T-helper 17 cell (primary cell): Measurements from ENCODE around the gene CAPN11. TPM values are rescaled to one million over a fixed set of nuclear protein-coding genes. Genes with fewer than 3 reads are reported as not detected.
"Not testable (repeated sequence)": the region's sequence is repeated elsewhere in the genome, so short reads cannot be mapped to it uniquely, and the experiment has no call there.

Experiments used
- ATAC-seq: fragments of 150-1000 bp; cut with Tn5 transposase; 2 replicates; pipeline ENCODE4 v1.10.0; 2021; ENCODE audit warnings: mild to moderate bottlenecking, moderate library complexity
- DNase-seq, 3 donors: peaks; one replicate each; pipeline versions ENCODE4 v3.0.0 to v3.0.0-alpha.2; 2020 to 2021
- H3K9me3 ChIP-seq: one replicate; pipeline ENCODE4 v1.7.0; 2013; ENCODE audit warnings: low read length, mild to moderate bottlenecking; ENCODE audit not compliant: control insufficient read depth, poor library complexity, severe bottlenecking
- H3K27ac Mint-ChIP-seq: one replicate; pipeline ENCODE4 v1.8.0; 2022; ENCODE audit warnings: mild to moderate bottlenecking, moderate library complexity, mixed read lengths
- H3K27me3 Mint-ChIP-seq: one replicate; pipeline ENCODE4 v1.8.0; 2022; ENCODE audit warnings: mixed read lengths
- H3K36me3 Mint-ChIP-seq: one replicate; pipeline ENCODE4 v1.8.0; 2022; ENCODE audit warnings: low read depth, mixed read lengths
- H3K4me1 Mint-ChIP-seq: one replicate; pipeline ENCODE4 v1.8.0; 2022; ENCODE audit warnings: mild to moderate bottlenecking, mixed read lengths
- H3K4me3 Mint-ChIP-seq: one replicate; pipeline ENCODE4 v1.8.0; 2022; ENCODE audit warnings: mild to moderate bottlenecking, moderate library complexity, mixed read lengths
- total RNA-seq, 4 donors: library from RNA in 2 of 4; stranded (reverse) in 2 of 4; gene quantifications; one replicate each; pipeline ENCODE4 v1.2.3 and lab custom pipeline; 2022 to 2026

The CAPN11 gene
- total RNA-seq, 2 donors from 2014 or later, result 0.26 to 1.0 TPM

DNA sequence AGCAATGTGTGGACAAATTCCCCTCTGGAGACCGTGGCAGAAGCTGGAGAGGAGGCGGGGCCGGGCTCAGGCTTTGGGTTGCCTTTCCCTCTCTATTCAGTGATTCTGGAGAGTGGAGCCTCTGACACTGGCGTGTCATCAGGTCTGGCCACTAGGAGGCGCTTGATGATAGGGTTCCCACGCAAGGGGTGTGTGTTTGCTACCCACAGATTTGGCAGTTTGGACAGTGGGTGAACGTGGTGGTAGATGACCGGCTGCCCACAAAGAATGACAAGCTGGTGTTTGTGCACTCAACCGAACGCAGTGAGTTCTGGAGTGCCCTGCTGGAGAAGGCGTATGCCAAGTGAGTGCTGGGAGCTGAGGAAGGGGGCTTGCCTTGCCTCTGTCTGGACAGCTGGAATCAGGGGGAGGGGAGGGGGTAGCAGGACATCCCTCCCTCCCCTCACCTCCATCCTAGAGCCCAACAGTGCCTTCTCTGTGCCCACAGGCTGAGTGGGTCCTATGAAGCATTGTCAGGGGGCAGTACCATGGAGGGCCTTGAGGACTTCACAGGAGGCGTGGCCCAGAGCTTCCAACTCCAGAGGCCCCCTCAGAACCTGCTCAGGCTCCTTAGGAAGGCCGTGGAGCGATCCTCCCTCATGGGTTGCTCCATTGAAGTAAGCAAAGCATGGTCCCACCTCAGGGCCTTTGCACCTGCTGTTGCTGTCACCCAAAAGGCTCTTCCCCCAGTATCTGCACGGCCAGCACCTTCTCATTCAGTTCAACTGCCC lies 14.3 kb downstream of the CAPN11 start:
- Mint-ChIP-seq H3K27me3 (peaks cover 10% of the 10 kb centered on the region), H3K4me3 (peak overlapping the region; percentile 69)

GRCh38 chr6:44176130-44176761 lies 17.6 kb downstream of the CAPN11 start:
- H3K36me3 Mint-ChIP-seq, result no peaks in the 10 kb centered on the region
- peaks cover 7% of the 10 kb centered on the region for H3K4me1 Mint-ChIP-seq
- DNase-seq, result no peak
- no peaks in the 10 kb centered on the region for H3K9me3 ChIP-seq
- no peak overlapping the region for H3K27ac Mint-ChIP-seq
- no peak for ATAC-seq
- no peaks in the 10 kb centered on the region for H3K27me3 Mint-ChIP-seq
- H3K4me3 Mint-ChIP-seq, result no peak overlapping the region

More for the DNA sequence above, 14.3 kb downstream of the CAPN11 start:
- no peaks in the 10 kb centered on the region for H3K36me3 Mint-ChIP-seq
- peak; percentile 51 to 74 (median 55) for DNase-seq
- H3K9me3 ChIP-seq, result no peaks in the 10 kb centered on the region
- ATAC-seq, result peak; percentile 86
- H3K4me1 Mint-ChIP-seq, result peaks cover 9% of the 10 kb centered on the region
- no peak overlapping the region for H3K27ac Mint-ChIP-seq

- Mint-ChIP-seq H3K27me3 (no peaks in the 10 kb centered on the region), H3K4me1 (peaks cover 7% of the 10 kb centered on the region), H3K27ac (no peak overlapping the region), H3K4me3 (peak overlapping the region; percentile 63), H3K36me3 (no peaks in the 10 kb centered on the region)
- no peak for DNase-seq
- ATAC-seq, result peak; percentile 67
- H3K9me3 ChIP-seq, result no peaks in the 10 kb centered on the region
These were observed 18.3 kb downstream of the CAPN11 start for GRCh38 chr6:44176762-44177509.

GRCh38 chr6:44177691-44178423 lies 19.2 kb downstream of the CAPN11 start:
- Mint-ChIP-seq H3K27me3 (no peaks in the 10 kb centered on the region), H3K4me1 (peaks cover 3% of the 10 kb centered on the region), H3K4me3 (no peak overlapping the region), H3K36me3 (no peaks in the 10 kb centered on the region), H3K27ac (no peak overlapping the region)
- DNase-seq (no peak), ATAC-seq (no peak)
- no peaks in the 10 kb centered on the region for H3K9me3 ChIP-seq

- Mint-ChIP-seq H3K4me1 (peaks cover 3% of the 10 kb centered on the region), H3K36me3 (no peaks in the 10 kb centered on the region), H3K4me3 (no peak overlapping the region), H3K27me3 (no peaks in the 10 kb centered on the region), H3K27ac (no peak overlapping the region)
- ATAC-seq (no peak), DNase-seq (no peak)
- H3K9me3 ChIP-seq, result no peaks in the 10 kb centered on the region
These were observed 19.9 kb downstream of the CAPN11 start for GRCh38 chr6:44178424-44179071.

- DNase-seq (no peak), ATAC-seq (no peak)
- H3K36me3 Mint-ChIP-seq, result no peaks in the 10 kb centered on the region
- no peak overlapping the region for H3K4me3 Mint-ChIP-seq
- H3K27me3 Mint-ChIP-seq, result peaks cover 3% of the 10 kb centered on the region
- H3K27ac Mint-ChIP-seq, result no peak overlapping the region
- H3K9me3 ChIP-seq, result no peaks in the 10 kb centered on the region
- peaks cover 4% of the 10 kb centered on the region for H3K4me1 Mint-ChIP-seq
These were observed 20.5 kb downstream of the CAPN11 start for GRCh38 chr6:44179072-44179536.

GRCh38 chr6:44179648-44180047 lies 21.0 kb downstream of the CAPN11 start:
- Mint-ChIP-seq H3K36me3 (no peaks in the 10 kb centered on the region), H3K4me1 (peaks cover 5% of the 10 kb centered on the region), H3K27ac (no peak overlapping the region), H3K4me3 (no peak overlapping the region), H3K27me3 (peaks cover 5% of the 10 kb centered on the region)
- DNase-seq (no peak), ATAC-seq (no peak)
- no peaks in the 10 kb centered on the region for H3K9me3 ChIP-seq

GRCh38 chr6:44180406-44180805 lies 21.8 kb downstream of the CAPN11 start:
- no peak for ATAC-seq
- no peak for DNase-seq
- Mint-ChIP-seq H3K4me3 (no peak overlapping the region), H3K36me3 (no peaks in the 10 kb centered on the region), H3K27ac (no peak overlapping the region), H3K4me1 (peaks cover 5% of the 10 kb centered on the region), H3K27me3 (peaks cover 12% of the 10 kb centered on the region)
- no peaks in the 10 kb centered on the region for H3K9me3 ChIP-seq

GRCh38 chr6:44180886-44181285 lies 22.3 kb downstream of the CAPN11 start:
- ATAC-seq, result no peak
- H3K4me1 Mint-ChIP-seq, result peaks cover 7% of the 10 kb centered on the region
- no peak overlapping the region for H3K27ac Mint-ChIP-seq
- H3K27me3 Mint-ChIP-seq, result peaks cover 16% of the 10 kb centered on the region
- no peaks in the 10 kb centered on the region for H3K9me3 ChIP-seq
- no peaks in the 10 kb centered on the region for H3K36me3 Mint-ChIP-seq
- H3K4me3 Mint-ChIP-seq, result no peak overlapping the region
- DNase-seq, result no peak

- not testable (repeated sequence) for H3K36me3 Mint-ChIP-seq, H3K9me3 ChIP-seq, DNase-seq, ATAC-seq, H3K27ac Mint-ChIP-seq, H3K4me3 Mint-ChIP-seq
- Mint-ChIP-seq H3K4me1 (peaks cover 12% of the 10 kb centered on the region), H3K27me3 (peaks cover 23% of the 10 kb centered on the region)
These were observed 23.2 kb downstream of the CAPN11 start for GRCh38 chr6:44181784-44182183.

GRCh38 chr6:44182911-44183390 lies 24.3 kb downstream of the CAPN11 start:
- no peaks in the 10 kb centered on the region for H3K36me3 Mint-ChIP-seq
- ATAC-seq, result no peak
- H3K9me3 ChIP-seq, result no peaks in the 10 kb centered on the region
- peaks cover 9% of the 10 kb centered on the region for H3K4me1 Mint-ChIP-seq
- H3K27me3 Mint-ChIP-seq, result peaks cover 23% of the 10 kb centered on the region
- no peak overlapping the region for H3K4me3 Mint-ChIP-seq
- no peak overlapping the region for H3K27ac Mint-ChIP-seq
- DNase-seq, result no peak

GRCh38 chr6:44183783-44184182 lies 25.2 kb downstream of the CAPN11 start:
- Mint-ChIP-seq H3K27ac (no peak overlapping the region), H3K36me3 (no peaks in the 10 kb centered on the region), H3K27me3 (peaks cover 23% of the 10 kb centered on the region), H3K4me3 (no peak overlapping the region), H3K4me1 (peaks cover 9% of the 10 kb centered on the region)
- no peaks in the 10 kb centered on the region for H3K9me3 ChIP-seq
- ATAC-seq (no peak), DNase-seq (no peak)
